WTC11 (cell line): ENCODE data around the gene OAS2. TPM values are rescaled to one million over a fixed set of nuclear protein-coding genes. Genes with fewer than 3 reads are reported as not detected.

ENCODE experiments used
- ATAC-seq: fragments of 200-7000 bp; cut with Tn5 transposase; 2 replicates; pipeline ENCODE4 v1.10.0; 2021; ENCODE audit warnings: mild to moderate bottlenecking, moderate library complexity
- CTCF ChIA-PET: fragments of 300-600 bp; sonication (Branson Sonifier 250); formaldehyde crosslinking; loops from one replicate; lab custom pipeline; 2021; ENCODE audit warnings: antibody characterized with exemption; lab: Charles Lee
- POLR2A ChIA-PET: fragments of 350-600 bp; sonication (Branson Sonifier 250); formaldehyde crosslinking; loops from one replicate; lab custom pipeline; 2021; ENCODE audit warnings: antibody characterized with exemption; lab: Charles Lee
- DNase-seq: peaks from one replicate; pipeline ENCODE4 v3.0.0; 2021; ENCODE audit warnings: low spot score
- H3K27ac Mint-ChIP-seq: 2 replicates; pipeline ENCODE4 v1.8.0; 2021; ENCODE audit warnings: mixed read lengths
- H3K27me3 Mint-ChIP-seq: 2 replicates; pipeline ENCODE4 v1.8.0; 2021; ENCODE audit warnings: low read depth, mild to moderate bottlenecking, moderate library complexity, mixed read lengths
- H3K36me3 Mint-ChIP-seq: 2 replicates; pipeline ENCODE4 v1.8.0; 2021; ENCODE audit warnings: mixed read lengths
- H3K4me1 Mint-ChIP-seq: 2 replicates; pipeline ENCODE4 v1.8.0; 2022; ENCODE audit warnings: mixed read lengths
- H3K4me3 Mint-ChIP-seq: 2 replicates; pipeline ENCODE4 v1.8.0; 2021; ENCODE audit warnings: mild to moderate bottlenecking, moderate library complexity, mixed read lengths
- H3K9me3 Mint-ChIP-seq: 2 replicates; pipeline ENCODE4 v1.8.0; 2021; ENCODE audit warnings: mixed read lengths
- ESRRA ChIP-seq: sonication (generic); formaldehyde crosslinking; IDR thresholded peaks from 2 replicates; pipeline ENCODE4 v1.8.1; 2022; ENCODE audit warnings: mild to moderate bottlenecking, missing genetic modification reagents, borderline replicate concordance
- HMGA2 ChIP-seq: fragments of 250-450 bp; sonication (Bioruptor Pico); IDR thresholded peaks from 2 replicates; pipeline ENCODE4 v1.4.0; 2021; ENCODE audit warnings: mild to moderate bottlenecking, moderate library complexity
- JUN ChIP-seq: sonication (generic); formaldehyde crosslinking; IDR thresholded peaks from 2 replicates; pipeline ENCODE4 v1.8.0; 2023; ENCODE audit warnings: mild to moderate bottlenecking, missing genetic modification reagents
- MXD4 ChIP-seq: fragments of 250-450 bp; sonication (Bioruptor Pico); IDR thresholded peaks from 2 replicates; pipeline ENCODE4 v1.8.0; 2021; ENCODE audit warnings: mild to moderate bottlenecking, moderate library complexity, borderline replicate concordance
- SOX15 ChIP-seq: fragments of 250-450 bp; sonication (Bioruptor Pico); IDR thresholded peaks from 2 replicates; pipeline ENCODE4 v1.9.0; 2021; ENCODE audit warnings: mild to moderate bottlenecking
- STAT6 ChIP-seq: sonication (generic); formaldehyde crosslinking; conservative IDR thresholded peaks from 2 replicates; pipeline ENCODE4 v1.8.1; 2023; ENCODE audit warnings: mild to moderate bottlenecking, low read depth, missing genetic modification reagents, moderate library complexity
- TP53 ChIP-seq: sonication (generic); formaldehyde crosslinking; IDR thresholded peaks from 2 replicates; pipeline ENCODE4 v1.8.1; 2023; ENCODE audit warnings: mild to moderate bottlenecking, missing genetic modification reagents
- USF1 ChIP-seq: sonication (generic); formaldehyde crosslinking; IDR thresholded peaks from 2 replicates; pipeline ENCODE4 v1.8.0; 2022; ENCODE audit warnings: mild to moderate bottlenecking, missing genetic modification reagents
- ZMAT4 ChIP-seq: fragments of 250-450 bp; sonication (Bioruptor Pico); IDR thresholded peaks from 2 replicates; pipeline ENCODE4 v1.9.0; 2021; ENCODE audit warnings: mild to moderate bottlenecking
- ZNF121 ChIP-seq: sonication (generic); formaldehyde crosslinking; IDR thresholded peaks from 2 replicates; pipeline ENCODE4 v1.8.0; 2023; ENCODE audit warnings: missing genetic modification reagents
- ZNF232 ChIP-seq: sonication (generic); formaldehyde crosslinking; IDR thresholded peaks from 2 replicates; pipeline ENCODE4 v1.8.0; 2022; ENCODE audit warnings: mild to moderate bottlenecking, missing genetic modification reagents
- ZNF281 ChIP-seq: sonication (generic); formaldehyde crosslinking; IDR thresholded peaks from 2 replicates; pipeline ENCODE4 v1.8.0; 2023; ENCODE audit warnings: mild to moderate bottlenecking, missing genetic modification reagents
- ZNF423 ChIP-seq: fragments of 250-450 bp; sonication (Bioruptor Pico); IDR thresholded peaks from 2 replicates; pipeline ENCODE4 v2.1.2; 2022; ENCODE audit warnings: mild to moderate bottlenecking, moderate library complexity
- ZSCAN18 ChIP-seq: fragments of 250-450 bp; sonication (Bioruptor Pico); IDR thresholded peaks from 2 replicates; pipeline ENCODE4 v2.1.2; 2022; ENCODE audit warnings: mild to moderate bottlenecking, moderate library complexity
- total RNA-seq: library from RNA; stranded (reverse); gene quantifications from 3 replicates; pipeline ENCODE4 v1.2.3, GENCODE V29; 2021
- TF ChIP-seq, protein P1 (sequence below): sonication (generic); formaldehyde crosslinking; IDR thresholded peaks from 2 replicates; pipeline ENCODE4 v1.8.1; 2022; ENCODE audit warnings: low read depth, missing genetic modification reagents, borderline replicate concordance
- TF ChIP-seq, protein P2 (sequence below): fragments of 250-450 bp; sonication (Bioruptor Pico); conservative IDR thresholded peaks from 2 replicates; pipeline ENCODE4 v1.9.0; 2021; ENCODE audit warnings: mild to moderate bottlenecking
- TF ChIP-seq, protein P3 (sequence below): sonication (generic); formaldehyde crosslinking; IDR thresholded peaks from 2 replicates; pipeline ENCODE4 v1.8.0; 2023; ENCODE audit warnings: missing genetic modification reagents
- TF ChIP-seq, protein P4 (sequence below): sonication (generic); formaldehyde crosslinking; IDR thresholded peaks from 2 replicates; pipeline ENCODE4 v1.8.0; 2022; ENCODE audit warnings: mild to moderate bottlenecking, missing genetic modification reagents

Gene OAS2
- total RNA-seq, 1 experiment from 2014 or later, result 0.28 TPM

GRCh38 chr12:112944024-112944690, 34.2 kb upstream of the OAS2 start (continued):
- no peak for TF ChIP-seq ZMAT4 (CRISPR knock-in tag)
- TF ChIP-seq, all 79 proteins: peak for 0

DNA sequence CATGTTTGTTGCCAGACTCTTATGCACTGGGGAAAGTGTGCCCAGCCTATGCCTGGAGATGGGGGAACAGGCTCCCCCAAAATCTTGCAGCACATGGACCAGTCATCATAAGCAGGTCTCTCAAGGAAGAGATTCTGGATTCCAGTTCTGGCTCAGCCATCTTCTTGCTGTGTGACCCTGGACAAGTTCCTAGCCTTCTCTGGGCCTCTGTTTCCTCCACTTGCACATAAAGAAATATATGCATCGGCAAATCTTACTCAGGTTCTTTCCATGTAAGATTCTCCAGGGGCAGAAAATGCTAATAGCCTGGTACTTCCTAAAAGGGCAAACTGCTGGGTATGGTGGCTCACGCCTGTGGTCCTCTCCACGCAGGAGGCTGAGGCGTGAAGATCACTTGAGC, 32.8 kb upstream of the OAS2 start:
- ChIA-PET CTCF (no interaction called here), POLR2A (no interaction called here)
- Mint-ChIP-seq H3K27me3 (peaks cover 3% of the 10 kb centered on the region), H3K4me1 (peaks cover 3% of the 10 kb centered on the region), H3K4me3 (no peak overlapping the region), H3K36me3 (no peaks in the 10 kb centered on the region), H3K27ac (no peak overlapping the region), H3K9me3 (peaks cover 6% of the 10 kb centered on the region; the same call in 1 of the 2 replicates)
- DNase-seq (no peak), ATAC-seq (no peak)
- TF ChIP-seq ZNF423 (CRISPR knock-in tag) (no peak), ESRRA (CRISPR knock-in tag) (no peak), HMGA2 (CRISPR knock-in tag) (no peak), ZSCAN18 (no peak), SOX15 (CRISPR knock-in tag) (no peak), ZNF281 (CRISPR knock-in tag) (no peak), USF1 (CRISPR knock-in tag) (no peak), ZNF232 (CRISPR knock-in tag) (no peak), STAT6 (no peak), JUN (no peak), MXD4 (CRISPR knock-in tag) (no peak), TP53 (CRISPR knock-in tag) (no peak), ZNF121 (CRISPR knock-in tag) (no peak)
- TF ChIP-seq, protein P1, sequence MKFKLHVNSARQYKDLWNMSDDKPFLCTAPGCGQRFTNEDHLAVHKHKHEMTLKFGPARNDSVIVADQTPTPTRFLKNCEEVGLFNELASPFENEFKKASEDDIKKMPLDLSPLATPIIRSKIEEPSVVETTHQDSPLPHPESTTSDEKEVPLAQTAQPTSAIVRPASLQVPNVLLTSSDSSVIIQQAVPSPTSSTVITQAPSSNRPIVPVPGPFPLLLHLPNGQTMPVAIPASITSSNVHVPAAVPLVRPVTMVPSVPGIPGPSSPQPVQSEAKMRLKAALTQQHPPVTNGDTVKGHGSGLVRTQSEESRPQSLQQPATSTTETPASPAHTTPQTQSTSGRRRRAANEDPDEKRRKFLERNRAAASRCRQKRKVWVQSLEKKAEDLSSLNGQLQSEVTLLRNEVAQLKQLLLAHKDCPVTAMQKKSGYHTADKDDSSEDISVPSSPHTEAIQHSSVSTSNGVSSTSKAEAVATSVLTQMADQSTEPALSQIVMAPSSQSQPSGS (CRISPR knock-in tag), result no peak
- TF ChIP-seq, protein P2, sequence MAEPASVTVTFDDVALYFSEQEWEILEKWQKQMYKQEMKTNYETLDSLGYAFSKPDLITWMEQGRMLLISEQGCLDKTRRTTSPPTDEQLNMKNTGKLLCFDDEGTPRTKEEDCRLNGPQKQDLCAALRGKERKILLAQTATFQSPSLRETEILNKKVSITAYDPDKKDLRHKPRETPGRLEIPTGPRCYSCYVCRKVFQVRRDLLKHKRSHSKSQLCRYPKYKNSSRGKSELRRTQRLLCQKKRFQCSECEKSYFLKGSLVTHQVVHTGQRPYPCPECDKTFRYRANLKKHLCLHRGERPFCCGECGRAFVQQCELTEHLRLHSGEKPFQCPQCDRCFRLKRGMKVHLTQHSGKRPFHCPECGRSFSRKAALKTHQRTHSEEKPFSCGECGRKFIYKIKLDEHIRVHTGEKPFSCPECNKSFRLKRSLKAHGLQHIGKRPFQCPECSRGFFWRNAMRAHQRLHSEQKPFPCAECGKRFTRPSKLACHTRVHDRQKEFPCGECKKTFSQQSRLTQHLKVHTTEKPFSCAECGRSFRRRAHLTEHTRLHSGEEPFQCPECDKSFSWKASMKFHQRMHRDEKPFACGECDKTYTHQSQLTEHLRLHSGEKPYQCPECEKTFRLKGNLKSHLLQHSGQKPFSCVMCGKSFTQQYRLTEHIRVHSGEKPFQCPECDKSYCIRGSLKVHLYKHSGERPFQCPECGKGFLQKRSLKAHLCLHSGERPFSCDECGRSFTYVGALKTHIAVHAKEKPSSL, result no peak
- TF ChIP-seq, protein P3, sequence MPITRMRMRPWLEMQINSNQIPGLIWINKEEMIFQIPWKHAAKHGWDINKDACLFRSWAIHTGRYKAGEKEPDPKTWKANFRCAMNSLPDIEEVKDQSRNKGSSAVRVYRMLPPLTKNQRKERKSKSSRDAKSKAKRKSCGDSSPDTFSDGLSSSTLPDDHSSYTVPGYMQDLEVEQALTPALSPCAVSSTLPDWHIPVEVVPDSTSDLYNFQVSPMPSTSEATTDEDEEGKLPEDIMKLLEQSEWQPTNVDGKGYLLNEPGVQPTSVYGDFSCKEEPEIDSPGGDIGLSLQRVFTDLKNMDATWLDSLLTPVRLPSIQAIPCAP (CRISPR knock-in tag), result no peak
- TF ChIP-seq, protein P4, sequence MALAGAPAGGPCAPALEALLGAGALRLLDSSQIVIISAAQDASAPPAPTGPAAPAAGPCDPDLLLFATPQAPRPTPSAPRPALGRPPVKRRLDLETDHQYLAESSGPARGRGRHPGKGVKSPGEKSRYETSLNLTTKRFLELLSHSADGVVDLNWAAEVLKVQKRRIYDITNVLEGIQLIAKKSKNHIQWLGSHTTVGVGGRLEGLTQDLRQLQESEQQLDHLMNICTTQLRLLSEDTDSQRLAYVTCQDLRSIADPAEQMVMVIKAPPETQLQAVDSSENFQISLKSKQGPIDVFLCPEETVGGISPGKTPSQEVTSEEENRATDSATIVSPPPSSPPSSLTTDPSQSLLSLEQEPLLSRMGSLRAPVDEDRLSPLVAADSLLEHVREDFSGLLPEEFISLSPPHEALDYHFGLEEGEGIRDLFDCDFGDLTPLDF (CRISPR knock-in tag), result no peak
